ENCODE data around the gene TNNT3.
"Not testable (repeated sequence)": the region's sequence is repeated elsewhere in the genome, so short reads cannot be mapped to it uniquely, and the experiment has no call there.

Gene TNNT3

DNA sequence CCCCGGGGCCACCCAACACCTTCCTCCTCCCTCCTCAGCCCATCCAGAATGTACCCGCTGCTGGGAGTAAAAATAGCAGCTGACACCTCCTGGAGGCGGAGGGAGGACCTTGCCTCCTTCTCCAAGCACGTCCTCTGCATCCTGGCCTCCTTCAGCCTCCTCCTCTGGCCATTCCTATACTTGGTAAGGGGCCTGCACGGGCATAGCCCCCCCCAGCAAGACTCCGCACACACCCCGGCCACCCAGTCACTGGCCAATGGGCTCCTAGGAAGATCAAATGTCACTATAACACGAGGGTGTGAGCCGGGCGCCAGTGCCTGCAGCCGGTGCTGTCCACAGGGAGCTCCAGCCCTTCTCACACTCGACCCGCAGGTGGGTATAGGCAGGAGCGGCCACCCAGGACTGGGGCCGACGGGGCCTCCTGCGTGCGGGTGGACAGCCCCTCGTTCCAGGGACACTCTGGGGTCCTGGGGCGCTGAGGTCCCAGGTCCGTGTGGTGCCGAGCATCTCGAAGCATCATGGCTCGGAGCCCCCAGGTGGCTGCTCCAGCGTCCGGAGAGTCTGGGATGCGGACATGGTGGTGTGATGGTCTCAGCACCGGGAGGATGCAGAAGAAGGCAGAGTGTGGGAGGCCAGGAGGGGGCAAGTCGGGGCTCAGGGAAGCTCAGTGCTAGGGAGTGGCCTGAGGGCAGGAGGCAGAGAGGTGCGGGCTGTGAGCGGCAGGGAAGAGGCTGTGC, at the start of gene TNNT3:
TNNT3 (plus strand) TSS at position 313 of the 737 bp plus-strand sequence. CDS start 3,172 bp downstream, outside the sequence.
- DNase-seq, result no peak

DNA sequence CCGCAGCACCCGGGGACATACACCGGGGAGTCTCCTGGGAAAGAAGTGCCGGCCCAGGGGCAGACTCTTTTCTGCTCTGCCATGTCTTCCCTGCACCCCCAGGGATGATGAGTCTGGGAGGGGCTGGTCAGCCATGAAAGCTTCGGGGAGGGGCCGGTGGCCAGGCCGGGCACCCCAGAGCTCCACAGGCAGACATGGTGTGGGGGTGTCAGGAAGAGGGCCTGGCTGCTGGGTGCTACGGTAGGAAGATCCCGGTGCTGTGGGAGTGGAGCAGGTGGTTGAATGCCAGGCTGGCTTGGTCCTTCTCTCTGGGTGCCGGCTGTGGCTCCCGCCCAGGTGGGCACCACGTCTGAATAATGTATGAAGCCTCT, 49.2 kb upstream of the TNNT3 start:
- DNase-seq, result no peak

DNA sequence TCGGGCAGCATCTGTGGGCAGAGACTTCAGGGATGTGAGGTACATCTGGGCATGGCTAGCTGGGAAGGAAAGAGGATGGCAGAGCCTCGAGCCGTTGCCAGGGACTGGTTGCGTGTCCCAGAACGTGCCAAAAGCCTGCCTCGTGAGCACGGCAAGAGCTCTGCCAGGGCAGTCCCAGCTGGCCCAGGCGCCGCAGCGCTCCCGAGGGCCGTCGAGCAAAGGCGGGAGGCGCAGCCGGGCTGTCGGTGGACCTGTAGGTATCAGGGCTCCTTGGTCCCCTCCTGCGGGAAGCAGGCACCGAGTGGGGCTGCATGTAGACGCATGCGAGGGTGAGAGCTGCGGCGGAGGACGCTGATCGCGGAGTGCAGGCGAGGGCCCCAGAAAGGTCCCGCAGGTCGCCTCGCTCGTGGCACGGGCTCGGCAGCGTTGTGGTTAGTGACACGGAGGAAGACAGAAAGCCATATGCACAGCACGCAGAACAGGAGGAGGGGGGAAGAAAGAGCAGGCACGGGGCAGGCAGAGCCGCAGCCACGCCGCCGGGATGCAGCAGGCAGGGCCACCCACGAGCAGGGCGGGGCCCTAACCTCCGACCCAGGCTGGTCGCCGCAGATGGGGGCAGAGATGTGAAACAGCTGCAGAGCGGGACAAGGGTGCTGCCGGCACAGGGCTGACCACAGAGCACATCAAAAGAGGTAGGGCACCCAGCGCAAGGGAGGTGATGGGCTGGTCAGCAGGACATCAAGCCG, 48.6 kb upstream of the TNNT3 start:
- DNase-seq, result no peak

DNA sequence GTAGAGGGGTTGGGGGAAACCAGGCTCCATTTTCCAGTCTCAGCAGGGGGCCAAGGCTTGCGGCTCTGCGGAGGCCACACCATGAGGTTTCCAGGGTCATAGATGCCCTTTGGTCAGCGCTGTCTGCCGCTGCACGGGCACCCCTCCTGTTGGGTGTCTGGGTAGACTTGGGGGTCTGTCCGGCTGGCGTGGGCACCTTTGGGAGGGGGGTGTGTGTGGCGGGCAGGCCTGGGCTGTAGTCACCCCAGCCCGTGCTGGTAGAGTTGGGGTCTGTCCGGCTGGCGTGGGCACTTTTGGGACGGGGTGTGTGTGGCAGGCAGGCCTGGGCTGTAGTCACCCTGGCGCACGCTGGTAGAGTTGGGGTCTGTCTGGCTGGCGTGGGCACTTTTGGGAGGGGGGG, 48.0 kb upstream of the TNNT3 start:
- DNase-seq, result no peak

DNA sequence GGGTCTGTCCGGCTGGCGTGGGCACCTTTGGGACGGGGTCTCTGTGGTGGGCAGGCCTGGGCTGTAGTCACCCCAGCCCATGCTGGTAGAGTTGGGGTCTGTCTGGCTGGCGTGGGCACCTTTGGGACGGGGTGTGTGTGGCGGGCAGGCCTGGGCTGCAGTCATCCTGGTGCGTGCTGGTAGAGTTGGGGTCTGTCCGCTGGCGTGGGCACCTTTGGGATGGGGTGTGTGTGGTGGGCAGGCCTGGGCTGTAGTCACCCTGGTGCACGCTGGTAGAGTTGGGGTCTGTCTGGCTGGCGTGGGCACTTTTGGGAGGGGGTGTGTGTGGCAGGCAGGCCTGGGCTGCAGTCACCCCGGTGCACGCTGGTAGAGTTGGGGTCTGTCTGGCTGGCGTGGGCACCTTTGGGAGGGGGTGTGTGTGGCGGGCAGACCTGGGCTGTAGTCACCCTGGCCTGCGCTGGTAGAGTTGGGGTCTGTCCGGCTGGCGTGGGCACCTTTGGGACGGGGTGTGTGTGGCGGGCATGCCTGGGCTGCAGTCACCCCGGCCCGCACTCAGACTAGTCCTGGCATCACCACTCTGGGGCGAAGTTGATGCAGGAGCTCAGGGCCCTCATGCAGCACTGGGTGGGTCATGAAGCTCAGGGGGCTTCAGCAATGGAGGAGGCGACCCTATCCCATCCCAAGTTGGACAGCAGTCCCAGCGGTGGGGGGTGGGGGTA, 47.1 kb upstream of the TNNT3 start:
- no peak for DNase-seq

DNA sequence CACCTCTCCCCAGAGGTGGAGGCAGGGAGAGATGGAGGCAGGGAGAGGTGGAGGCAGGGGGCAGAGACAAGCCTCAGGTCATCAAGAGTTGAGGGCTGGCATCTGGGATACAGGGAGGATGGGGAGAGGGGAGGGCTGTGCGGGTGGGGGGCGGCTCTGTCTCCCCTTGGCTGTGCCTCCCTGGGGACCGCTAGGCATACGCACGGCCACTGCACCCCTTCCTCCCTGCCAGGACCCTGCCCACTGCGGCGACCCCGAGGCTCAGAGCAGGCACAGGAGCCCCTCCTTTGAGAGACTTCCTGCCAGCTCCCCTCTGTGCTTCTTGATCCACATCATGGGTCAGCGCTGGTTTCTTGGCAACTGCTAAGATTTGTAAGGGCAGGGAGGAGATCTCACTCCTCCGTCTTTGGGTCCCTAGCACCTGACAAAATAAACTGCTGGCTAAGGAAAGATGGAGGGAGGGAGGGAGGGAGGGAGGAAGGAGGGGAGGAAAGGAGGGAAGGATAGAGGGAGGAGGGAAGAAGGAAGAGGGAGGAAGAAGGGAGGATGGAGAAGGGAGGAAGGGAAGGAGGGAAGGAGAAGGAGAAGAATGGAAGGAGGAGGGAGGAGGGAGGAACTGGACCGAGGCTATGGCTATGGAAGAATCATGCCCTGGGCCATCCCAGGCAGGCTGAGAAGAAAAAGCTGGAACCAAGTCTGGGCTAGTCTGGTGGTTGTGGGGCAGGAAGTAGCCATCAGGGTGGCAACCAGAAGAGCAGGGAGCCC, 46.3 kb upstream of the TNNT3 start:
- DNase-seq, result no peak

DNA sequence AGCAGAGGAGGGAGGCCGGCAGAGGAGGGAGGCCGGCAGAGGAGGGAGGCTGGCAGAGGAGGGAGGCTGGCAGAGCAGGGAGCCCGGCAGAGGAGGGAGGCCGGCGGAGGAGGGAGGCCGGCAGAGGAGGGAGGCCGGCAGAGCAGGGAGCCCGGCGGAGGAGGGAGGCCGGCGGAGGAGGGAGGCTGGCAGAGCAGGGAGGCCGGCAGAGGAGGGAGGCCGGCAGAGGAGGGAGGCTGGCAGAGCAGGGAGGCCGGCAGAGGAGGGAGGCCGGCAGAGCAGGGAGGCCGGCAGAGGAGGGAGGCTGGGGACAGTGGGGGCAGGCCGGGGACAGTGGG, 45.7 kb upstream of the TNNT3 start:
- not testable (repeated sequence) for DNase-seq

GRCh38 chr11:1874441-1875092, 44.9 kb upstream of the TNNT3 start:
- not testable (repeated sequence) for DNase-seq

GRCh38 chr11:1875093-1875850, 44.2 kb upstream of the TNNT3 start:
- DNase-seq, result no peak

DNA sequence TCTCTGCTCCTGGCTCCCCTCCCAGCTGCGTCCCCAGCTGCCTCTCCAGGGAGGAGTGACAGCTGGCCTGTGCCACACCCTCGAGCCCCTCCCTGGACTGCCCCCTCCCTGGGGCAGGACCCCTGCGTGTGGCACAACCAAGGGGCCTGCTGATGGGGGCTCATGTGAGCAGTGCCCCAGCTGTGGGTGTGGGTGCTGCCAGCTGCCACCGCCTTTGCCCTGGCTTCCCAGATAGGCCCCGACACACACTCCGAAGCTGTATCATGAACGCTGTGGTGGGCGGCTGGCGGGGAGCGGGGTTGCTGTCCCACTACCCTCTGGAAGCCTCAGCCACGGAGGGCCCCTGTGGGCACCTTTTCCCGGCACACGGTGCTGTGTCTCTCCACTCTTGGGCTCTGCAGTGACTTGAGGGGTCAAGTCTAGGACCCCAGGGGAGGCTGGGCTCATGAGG, 43.6 kb upstream of the TNNT3 start:
- not testable (repeated sequence) for DNase-seq

DNA sequence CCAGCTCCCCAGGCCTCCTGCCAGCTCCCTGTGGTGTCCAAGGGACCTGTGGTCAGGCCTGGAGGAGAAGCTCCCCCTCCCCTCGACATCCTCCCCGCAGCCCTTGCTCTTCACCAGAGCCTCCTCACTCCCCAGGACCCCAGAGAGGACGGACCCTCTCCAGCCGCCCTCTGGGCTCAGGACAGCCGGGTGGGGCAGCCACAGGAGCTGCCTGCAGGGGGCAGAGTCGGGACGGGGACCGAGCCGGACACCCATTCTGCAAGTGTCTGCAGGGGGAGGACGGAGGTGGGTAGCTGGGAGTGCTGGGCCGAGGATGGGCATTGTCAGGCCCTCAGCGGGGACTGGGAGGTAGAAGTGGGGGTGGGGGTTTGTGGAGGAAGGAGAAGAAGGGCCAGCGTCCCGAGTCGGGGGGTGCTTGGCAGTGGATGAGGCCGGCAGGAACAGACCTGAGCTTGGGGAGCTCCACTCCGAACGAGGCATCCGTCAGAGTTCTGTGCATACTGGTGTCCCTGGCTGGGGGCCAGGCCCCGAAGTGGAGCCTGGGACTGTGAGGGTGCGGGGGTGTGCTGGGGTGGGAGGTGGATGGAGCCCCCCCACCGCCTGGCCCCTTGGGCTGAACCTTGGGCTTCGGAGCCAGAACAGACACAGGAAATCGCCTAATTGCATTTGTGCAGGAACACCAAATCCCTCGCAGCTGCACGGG, 43.0 kb upstream of the TNNT3 start:
- DNase-seq, result peak in 1 of 2 experiments; percentile 1

DNA sequence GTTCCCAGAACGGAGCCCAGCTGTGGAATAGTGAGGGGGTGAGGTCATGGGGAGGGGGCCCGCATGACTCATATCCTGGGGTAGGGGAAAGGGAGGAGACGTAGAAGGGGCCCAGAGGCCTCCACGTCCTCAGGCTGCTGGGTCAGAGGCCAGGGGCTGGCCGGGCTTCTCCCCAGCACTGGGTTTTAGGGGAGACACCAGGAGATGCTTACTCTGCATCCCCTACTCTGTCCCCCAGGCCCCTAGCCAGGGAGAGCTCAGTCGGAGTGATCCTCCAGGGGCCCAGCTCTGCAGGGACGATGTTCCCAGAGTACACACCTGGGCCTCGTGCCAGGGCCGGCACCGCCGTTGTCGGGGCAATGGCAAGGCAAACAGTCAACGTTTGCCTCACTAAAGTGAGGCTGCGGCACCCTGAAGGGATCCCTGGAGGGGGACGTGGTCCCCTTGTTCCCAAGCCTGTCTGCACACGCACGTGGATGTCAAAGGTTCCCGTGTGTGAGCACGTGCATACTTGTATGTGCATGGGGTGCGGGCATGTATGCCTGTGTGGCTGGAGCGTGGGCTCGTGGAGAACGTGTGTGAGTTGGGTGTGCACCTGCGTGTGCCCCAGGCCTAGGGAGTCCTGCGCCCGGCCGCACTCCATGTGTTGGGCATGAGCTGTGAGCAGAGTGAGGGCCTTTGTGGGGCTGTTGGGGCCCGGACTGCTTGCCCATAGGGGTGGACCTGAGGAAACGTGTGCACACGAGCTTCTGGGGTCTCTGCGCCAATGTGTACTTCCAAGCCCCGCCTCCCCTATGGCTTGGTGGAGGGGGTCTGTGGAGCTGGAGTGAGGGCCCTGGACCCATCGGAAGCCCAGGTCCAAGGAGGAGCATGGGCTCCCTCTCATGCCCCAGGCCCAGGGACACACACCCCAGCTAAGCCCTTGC, 42.0 kb upstream of the TNNT3 start:
- no peak for DNase-seq

- no peak for DNase-seq
These were observed 41.1 kb upstream of the TNNT3 start for GRCh38 chr11:1878137-1879031.

GRCh38 chr11:1879342-1879940, 40.1 kb upstream of the TNNT3 start:
- no peak for DNase-seq

DNA sequence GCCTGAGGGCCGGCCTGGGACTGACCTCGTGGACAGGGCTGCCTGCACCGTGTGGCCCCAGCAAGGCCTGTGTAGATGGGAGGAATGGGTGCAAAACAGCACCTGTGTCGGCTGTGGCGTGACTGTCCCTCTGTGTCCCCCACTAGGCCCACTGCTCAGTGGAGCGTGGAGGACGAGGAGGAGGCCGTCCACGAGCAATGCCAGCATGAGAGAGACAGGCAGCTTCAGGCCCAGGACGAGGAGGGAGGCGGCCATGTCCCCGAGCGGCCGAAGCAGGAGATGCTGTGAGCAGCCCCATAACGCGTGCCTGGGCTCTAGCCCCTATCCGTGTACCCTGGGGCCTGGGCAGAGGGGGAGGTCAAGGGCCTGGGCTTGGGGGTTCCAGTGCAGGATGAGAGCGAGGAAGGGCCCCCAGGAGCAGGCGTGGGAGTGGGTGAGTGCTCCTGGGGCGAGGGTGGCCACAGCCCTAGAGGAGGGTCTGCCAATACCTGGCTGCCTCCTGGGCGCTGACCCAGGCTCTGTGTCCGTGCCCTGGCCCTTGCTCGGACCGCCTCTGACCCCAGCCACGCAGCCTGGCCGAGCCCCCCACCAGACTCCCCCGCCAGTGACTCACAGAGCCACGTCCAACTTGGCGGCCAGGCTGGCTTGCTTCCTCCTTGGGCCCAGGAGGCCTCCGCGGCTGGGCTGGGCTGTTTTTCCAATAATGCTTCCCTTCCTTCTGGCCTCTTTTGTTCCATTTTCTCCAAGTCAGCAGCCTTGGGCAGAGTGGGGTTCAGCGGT, 39.4 kb upstream of the TNNT3 start:
- no peak for DNase-seq

DNA sequence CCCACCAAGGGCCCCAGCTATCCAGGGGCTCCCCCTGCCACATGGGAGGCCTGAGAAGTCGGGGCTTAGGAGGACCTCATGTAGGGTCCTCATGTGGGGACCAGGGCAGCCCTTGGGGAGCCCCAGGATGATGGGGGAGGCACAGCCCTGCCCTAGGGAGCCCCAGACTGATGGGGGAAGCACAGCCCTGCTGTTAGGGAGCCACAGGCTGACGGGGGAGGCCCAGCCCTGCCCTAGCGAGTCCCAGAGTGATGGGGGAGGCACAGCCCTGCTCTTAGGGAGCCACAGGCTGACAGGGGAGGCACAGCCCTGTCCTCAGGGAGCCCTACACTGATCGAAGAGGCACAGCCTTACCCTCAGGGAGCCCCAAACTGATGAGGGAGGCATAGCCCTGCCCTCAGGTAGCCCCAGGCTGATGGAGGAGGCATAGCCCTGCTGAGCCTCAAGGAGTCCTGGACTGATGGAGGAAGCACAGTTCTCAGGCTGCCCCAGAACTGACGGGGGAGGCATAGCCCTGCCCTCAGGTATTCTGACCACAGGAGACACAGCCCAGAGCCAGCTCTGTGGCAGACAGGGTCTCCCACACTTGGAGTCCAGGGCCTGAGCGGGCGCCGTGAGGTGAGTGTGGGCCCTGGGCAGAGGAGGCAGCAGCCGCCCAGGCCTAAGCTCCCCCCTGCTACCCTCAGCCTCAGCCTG, 38.6 kb upstream of the TNNT3 start:
- no peak for DNase-seq
